SK-N-SH (cell line): ENCODE results near the gene ANKS1B. TPM values are rescaled to one million over a fixed set of nuclear protein-coding genes. Genes with fewer than 3 reads are reported as not detected.
"Not testable (repeated sequence)": the region's sequence is repeated elsewhere in the genome, so short reads cannot be mapped to it uniquely, and the experiment has no call there.

Source experiments
- CTCF ChIA-PET: fragments of 300-600, 350-600 bp; formaldehyde crosslinking; extraction: SDS; loops from one replicate; lab custom pipeline; 2021; lab: Yijun Ruan, JAX
- POLR2A ChIA-PET: fragments of 350-600 bp; sonication (Branson Sonifier 250); formaldehyde crosslinking; extraction: SDS; loops from one replicate; lab custom pipeline; 2020; ENCODE audit warnings: antibody characterized with exemption, inconsistent platforms; lab: Yijun Ruan, JAX
- DNase-seq: peaks from one replicate; pipeline ENCODE4 v3.0.0; 2012
- H2AFZ ChIP-seq: fragments of 200-600 bp; sonication (generic); 2 replicates; pipeline ENCODE4 v1.8.1; 2016; ENCODE audit warnings: antibody characterized with exemption, mild to moderate bottlenecking, low read depth
- H3F3A ChIP-seq: fragments of 200-600 bp; sonication (generic); replicated peaks from 2 replicates; pipeline ENCODE3; 2016; ENCODE audit warnings: antibody characterized with exemption, mild to moderate bottlenecking; ENCODE audit not compliant: insufficient read depth
- H3K27ac ChIP-seq, 2 experiments: fragments of 200-500 bp in 1 of 2; fragments of 200-600 bp in 1 of 2; sonication (Bioruptor generic) in 1 of 2; sonication (generic), shearing (Covaris generic) in 1 of 2; 2 replicates each; pipeline versions ENCODE4 v1.5.1 to v1.6.1; 2014 to 2016; ENCODE audit warnings: low read depth in 2 of 2, inconsistent platforms in 1 of 2, low read length in 1 of 2, mild to moderate bottlenecking in 1 of 2, mixed read lengths in 1 of 2
- H3K27me3 ChIP-seq: fragments of 200-600 bp; sonication (generic), shearing (Covaris generic); 2 replicates; pipeline ENCODE4 v1.6.1; 2016; ENCODE audit warnings: mixed run types; ENCODE audit not compliant: insufficient read depth
- H3K36me3 ChIP-seq, 2 experiments: fragments of 200-500 bp in 1 of 2; fragments of 200-600 bp in 1 of 2; sonication (Bioruptor generic) in 1 of 2; sonication (generic) in 1 of 2; replicated peaks in 1 of 2; 2 replicates each; pipeline versions ENCODE3 to v1.5.1; 2014 to 2016; ENCODE audit warnings: low read length in 1 of 2, mild to moderate bottlenecking in 1 of 2; ENCODE audit not compliant: insufficient read depth in 2 of 2, control insufficient read depth in 1 of 2
- H3K4me1 ChIP-seq, 2 experiments: fragments of 200-500 bp in 1 of 2; fragments of 200-600 bp in 1 of 2; sonication (Bioruptor generic) in 1 of 2; sonication (generic), shearing (Covaris generic) in 1 of 2; 2 replicates each; pipeline versions ENCODE4 v1.5.1 to v1.6.1; 2014 to 2016; ENCODE audit warnings: low read depth in 1 of 2, low read length in 1 of 2, mixed run types in 1 of 2; ENCODE audit not compliant: insufficient read depth in 2 of 2, control insufficient read depth in 1 of 2
- H3K4me2 ChIP-seq: fragments of 200-600 bp; sonication (generic), shearing (Covaris generic); 2 replicates; pipeline ENCODE4 v1.6.1; 2017; ENCODE audit warnings: mixed run types
- H3K4me3 ChIP-seq, 2 experiments: fragments of 200-500 bp in 1 of 2; fragments of 200-600 bp in 1 of 2; sonication (Bioruptor generic) in 1 of 2; sonication (generic), shearing (Covaris generic) in 1 of 2; 2 replicates each; pipeline versions ENCODE4 v1.5.1 to v1.8.1; 2014 to 2016; ENCODE audit warnings: low read depth in 2 of 2, inconsistent platforms in 1 of 2, low read length in 1 of 2, mild to moderate bottlenecking in 1 of 2, mixed read lengths in 1 of 2, moderate library complexity in 1 of 2
- H3K79me2 ChIP-seq: fragments of 200-600 bp; sonication (generic); 2 replicates; pipeline ENCODE4 v1.8.1; 2017; ENCODE audit warnings: mild to moderate bottlenecking; ENCODE audit not compliant: insufficient read depth
- H3K9ac ChIP-seq: fragments of 200-600 bp; sonication (generic); 2 replicates; pipeline ENCODE4 v1.6.1; 2017; ENCODE audit warnings: mixed run types
- H3K9me2 ChIP-seq: fragments of 200-600 bp; sonication (generic); 2 replicates; pipeline ENCODE4 v1.6.1; 2017; ENCODE audit warnings: mixed run types
- H3K9me3 ChIP-seq: fragments of 200-600 bp; sonication (generic); 2 replicates; pipeline ENCODE4 v1.6.1; 2017; ENCODE audit warnings: mixed run types, mild to moderate bottlenecking, moderate library complexity
- H4K20me1 ChIP-seq: fragments of 200-600 bp; sonication (generic); 2 replicates; pipeline ENCODE4 v1.6.1; 2017; ENCODE audit warnings: mild to moderate bottlenecking, mixed run types; ENCODE audit not compliant: insufficient read depth
- CTCF ChIP-seq: fragments of 200-600 bp; sonication (generic); IDR thresholded peaks from 2 replicates; pipeline ENCODE4 v1.6.1; 2017; ENCODE audit warnings: antibody characterized with exemption, mild to moderate bottlenecking, moderate library complexity
- ELF1 ChIP-seq: IDR thresholded peaks from 2 replicates; pipeline ENCODE4 v1.4.0; 2012
- FOSL2 ChIP-seq: IDR thresholded peaks from 2 replicates; pipeline ENCODE4 v1.4.0; 2012; ENCODE audit warnings: low read depth, mild to moderate bottlenecking, moderate library complexity, borderline replicate concordance
- FOXJ3 ChIP-seq: sonication (generic); formaldehyde crosslinking; IDR thresholded peaks from 2 replicates; pipeline ENCODE4 v1.5.1; 2020; ENCODE audit warnings: mild to moderate bottlenecking, missing genetic modification reagents
- JUND ChIP-seq: IDR thresholded peaks from 2 replicates; pipeline ENCODE4 v1.4.0; 2012
- MAX ChIP-seq: IDR thresholded peaks from 2 replicates; pipeline ENCODE4 v1.4.0; 2012; ENCODE audit warnings: low read depth
- MXI1 ChIP-seq: IDR thresholded peaks from 2 replicates; pipeline ENCODE4 v1.6.1; 2012; ENCODE audit warnings: mild to moderate bottlenecking, low read depth, low read length, improper control_type of control experiment
- NFIC ChIP-seq: IDR thresholded peaks from 2 replicates; pipeline ENCODE4 v1.4.0; 2012; ENCODE audit warnings: borderline replicate concordance
- PBX3 ChIP-seq: IDR thresholded peaks from 2 replicates; pipeline ENCODE4; 2012
- RAD21 ChIP-seq: IDR thresholded peaks from 2 replicates; pipeline ENCODE4 v1.6.1; 2012; ENCODE audit warnings: mild to moderate bottlenecking, low read length
- RCOR1 ChIP-seq: fragments of 150-350 bp; IDR thresholded peaks from 2 replicates; pipeline ENCODE4 v1.6.1; 2017; ENCODE audit warnings: antibody characterized with exemption, low read length
- RFX5 ChIP-seq: IDR thresholded peaks from 2 replicates; pipeline ENCODE4 v1.6.1; 2012; ENCODE audit warnings: mild to moderate bottlenecking, improper control_type of control experiment, low read length
- SMC3 ChIP-seq: IDR thresholded peaks from 2 replicates; pipeline ENCODE4 v1.6.1; 2012; ENCODE audit warnings: low read depth, low read length, improper control_type of control experiment
- TEAD4 ChIP-seq: IDR thresholded peaks from 2 replicates; pipeline ENCODE4 v1.4.0; 2012; ENCODE audit warnings: mild to moderate bottlenecking, borderline replicate concordance; ENCODE audit not compliant: insufficient read depth
- USF2 ChIP-seq: fragments of 150-350 bp; IDR thresholded peaks from 2 replicates; pipeline ENCODE4 v1.6.1; 2017; ENCODE audit warnings: antibody characterized with exemption, low read length, low read depth, borderline replicate concordance
- ZBTB33 ChIP-seq: IDR thresholded peaks from 2 replicates; pipeline ENCODE4 v1.4.0; 2012; ENCODE audit warnings: low read depth, borderline replicate concordance
- WGBS: methylation state at CpG from one replicate; pipeline ENCODE4 v1.1.6; 2017; ENCODE audit warnings: low lambda C conversion rate; 5-methylcytosine and 5-hydroxymethylcytosine counted together
- polyA plus RNA-seq, 3 experiments: library from polyadenylated mRNA; depleted of rRNA; stranded (reverse); fragments of >200 nt; gene quantifications; 2 replicates each; pipeline ENCODE4 v1.2.3, GENCODE V29; 2012

Gene ANKS1B
- polyA plus RNA-seq, 1 of the 3 experiments (the other 2 are of a cell fraction): 1.8 TPM

- Histone ChIP-seq H3K4me2 (no peak overlapping the region), H3K4me3 (no peak overlapping the region), H4K20me1 (no peaks in the 10 kb centered on the region), H3K9me2 (no peaks in the 10 kb centered on the region), H3K27me3 (no peaks in the 10 kb centered on the region), H2AFZ (no peak overlapping the region), H3K4me1 (no peaks in the 10 kb centered on the region), H3K27ac (no peak overlapping the region), H3K9me3 (no peaks in the 10 kb centered on the region), H3K79me2 (no peaks in the 10 kb centered on the region), H3K36me3 (no peaks in the 10 kb centered on the region), H3F3A (no peaks in the 10 kb centered on the region), H3K9ac (no peak overlapping the region)
- POLR2A ChIA-PET: no interaction called here
- no peak for TF ChIP-seq FOXJ3 (CRISPR knock-in tag)
- no peak for TF ChIP-seq USF2
- no peak for TF ChIP-seq RFX5
- no peak for TF ChIP-seq NFIC
- TF ChIP-seq SMC3: no peak
- no peak for TF ChIP-seq FOSL2
- CTCF ChIA-PET: interaction anchor here (1.2 to 2.1 kb wide), 2 partner anchors 13 to 30 kb away, joined by 6 to 7 read pairs; no protein-coding TSS in a partner anchor
- WGBS: 62% methylated on average over 2 of the region's 2 CpGs
- no peak for DNase-seq
These were observed 1015.8 kb downstream of the ANKS1B start for GRCh38 chr12:98968896-98969295.

- H3F3A ChIP-seq, H3K27me3 ChIP-seq, POLR2A ChIA-PET, H3K9me3 ChIP-seq, H3K4me1 ChIP-seq, H3K9ac ChIP-seq, H3K9me2 ChIP-seq, H3K27ac ChIP-seq, H3K4me2 ChIP-seq, H3K4me3 ChIP-seq, H3K36me3 ChIP-seq, H2AFZ ChIP-seq, H4K20me1 ChIP-seq, H3K79me2 ChIP-seq, DNase-seq: not testable (repeated sequence)
- CTCF ChIA-PET: interaction anchor here (0.6 to 2.4 kb wide), 3 partner anchors 12 to 1739 kb away, joined by 3 to 6 read pairs (median 4); no protein-coding TSS in a partner anchor
- WGBS: 72% methylated on average over 5 of the region's 5 CpGs
These were observed 1027.6 kb downstream of the ANKS1B start for GRCh38 chr12:98957135-98957534.

GRCh38 chr12:98955284-98955683 lies 1029.5 kb downstream of the ANKS1B start:
- H3K4me3 ChIP-seq: no peak overlapping the region
- ChIA-PET POLR2A (no interaction called here), CTCF (interaction anchor here (0.6 to 2.4 kb wide), 10 partner anchors 10 to 1505 kb away, joined by 3 to 18 read pairs (median 3); no protein-coding TSS in a partner anchor)
- no peak overlapping the region for H3K9ac ChIP-seq
- 0 out of 2 replicates have a peak, but pooled peaks have one; percentile 20 for TF ChIP-seq RAD21
- no peak for TF ChIP-seq FOXJ3 (CRISPR knock-in tag)
- no peak for TF ChIP-seq ELF1
- no peak for TF ChIP-seq JUND
- no peak for TF ChIP-seq MXI1
- TF ChIP-seq PBX3: no peak
- TF ChIP-seq ZBTB33: no peak
- TF ChIP-seq SMC3: peak; percentile 21; the same call in 1 of the 2 replicates
- no peak for TF ChIP-seq RCOR1
- no peak for TF ChIP-seq MAX
- peak; percentile 47 for TF ChIP-seq CTCF
- no peak for TF ChIP-seq TEAD4
- H4K20me1 ChIP-seq: no peaks in the 10 kb centered on the region
- DNase-seq: peak; percentile 18
- 4% methylated on average over 4 of the region's 4 CpGs for WGBS
- no peak overlapping the region for H2AFZ ChIP-seq
- H3F3A ChIP-seq: no peaks in the 10 kb centered on the region
- H3K79me2 ChIP-seq: no peaks in the 10 kb centered on the region
- no peak overlapping the region for H3K4me2 ChIP-seq
- no peak overlapping the region for H3K27ac ChIP-seq
- H3K27me3 ChIP-seq: no peaks in the 10 kb centered on the region
- H3K9me2 ChIP-seq: no peaks in the 10 kb centered on the region
- no peaks in the 10 kb centered on the region for H3K4me1 ChIP-seq
- H3K9me3 ChIP-seq: no peaks in the 10 kb centered on the region
- no peaks in the 10 kb centered on the region for H3K36me3 ChIP-seq
